PC-9 (cell line): Measurements from ENCODE around the gene ELP4. TPM values are rescaled to one million over a fixed set of nuclear protein-coding genes. Genes with fewer than 3 reads are reported as not detected.

Source experiments
- BruUV-seq: library from RNA; stranded (reverse); fragments of 400-500 nt; replicated peaks from 2 replicates; lab custom pipeline; 2021; lab: Mats Ljungman, UMichigan
- CTCF ChIA-PET: fragments of 300-600 bp; sonication (Branson Sonifier 250); formaldehyde crosslinking; loops from one replicate; lab custom pipeline; 2022; ENCODE audit warnings: antibody characterized with exemption; lab: Charles Lee
- POLR2A ChIA-PET: fragments of 300-600 bp; sonication (Branson Sonifier 250); formaldehyde crosslinking; loops from one replicate; lab custom pipeline; 2022; ENCODE audit warnings: antibody characterized with exemption; ENCODE audit not compliant: unreplicated experiment; lab: Charles Lee
- DNase-seq, 2 experiments: peaks; one replicate each; pipeline versions ENCODE4 v3.0.0 to v3.0.0-alpha.2; 2015 to 2022; ENCODE audit warnings: mixed read lengths in 1 of 2
- H2AFZ ChIP-seq: fragments of 200-600 bp; sonication (generic); 2 replicates; pipeline ENCODE4 v1.8.1; 2017; ENCODE audit warnings: antibody characterized with exemption
- H3F3A ChIP-seq: fragments of 200-600 bp; sonication (generic); 2 replicates; pipeline ENCODE4 v1.8.1; 2017; ENCODE audit warnings: antibody characterized with exemption, mild to moderate bottlenecking, low read depth; ENCODE audit not compliant: insufficient read depth
- H3K27ac ChIP-seq: fragments of 200-600 bp; sonication (generic); 2 replicates; pipeline ENCODE4 v1.6.1; 2016; ENCODE audit warnings: mixed run types
- H3K27me3 ChIP-seq: fragments of 200-600 bp; sonication (generic); 2 replicates; pipeline ENCODE4 v1.6.1; 2016; ENCODE audit warnings: low read depth, mixed run types; ENCODE audit not compliant: insufficient read depth
- H3K36me3 ChIP-seq: fragments of 200-600 bp; sonication (generic); 2 replicates; pipeline ENCODE4 v1.6.1; 2016; ENCODE audit warnings: low read depth, mixed run types
- H3K4me1 ChIP-seq: fragments of 200-600 bp; sonication (generic); replicated peaks from 2 replicates; pipeline ENCODE4 v1.6.1; 2016; ENCODE audit warnings: mixed run types; ENCODE audit not compliant: insufficient read depth
- H3K4me2 ChIP-seq: fragments of 200-600 bp; sonication (generic); 2 replicates; pipeline ENCODE4 v1.6.1; 2017; ENCODE audit warnings: mixed run types
- H3K4me3 ChIP-seq: fragments of 200-600 bp; sonication (generic); 2 replicates; pipeline ENCODE4 v1.6.1; 2016; ENCODE audit warnings: mixed run types
- H3K79me2 ChIP-seq: fragments of 200-600 bp; sonication (generic); 2 replicates; pipeline ENCODE4 v1.6.1; 2017; ENCODE audit warnings: low read depth, mixed run types
- H3K9me2 ChIP-seq: fragments of 200-600 bp; sonication (generic); 2 replicates; pipeline ENCODE4 v1.8.1; 2017; ENCODE audit warnings: mild to moderate bottlenecking; ENCODE audit not compliant: insufficient read depth
- H3K9me3 ChIP-seq: fragments of 200-600 bp; sonication (generic); 2 replicates; pipeline ENCODE4 v1.8.1; 2016; ENCODE audit warnings: low read depth; ENCODE audit not compliant: insufficient read depth
- H4K20me1 ChIP-seq: fragments of 200-600 bp; sonication (generic); 2 replicates; pipeline ENCODE4 v1.8.1; 2017; ENCODE audit not compliant: insufficient read depth
- EZH2 ChIP-seq: fragments of 200-600 bp; sonication (generic); IDR thresholded peaks from 2 replicates; pipeline ENCODE4 v1.8.0; 2017; ENCODE audit warnings: antibody characterized with exemption, low read depth
- intact Hi-C: fragments of 100-400 bp; cut with micrococcal nuclease; formaldehyde crosslinking; loops from one replicate; pipeline ENCODE4 v1.10.0; 2022; ENCODE audit not compliant: unreplicated experiment
- total RNA-seq: library from RNA; stranded (reverse); gene quantifications from 2 replicates; pipeline ENCODE4 v1.2.3, GENCODE V29; 2021
- TF ChIP-seq, protein P1 (sequence below): fragments of 200-600 bp; sonication (generic); conservative IDR thresholded peaks from 2 replicates; pipeline ENCODE4 v1.6.1; 2017; ENCODE audit warnings: mixed run types, antibody characterized with exemption, mild to moderate bottlenecking, moderate library complexity

Gene ELP4
- total RNA-seq, 1 experiment from 2014 or later, result 20.5 TPM

GRCh38 chr11:31796499-31797189 lies 287.1 kb downstream of the ELP4 start:
- no peaks in the 10 kb centered on the region for H3K79me2 ChIP-seq
- H3K27ac ChIP-seq, result no peak overlapping the region
- intact Hi-C loops, result no loop called here
- H3K36me3 ChIP-seq, result peaks cover 38% of the 10 kb centered on the region
- no peaks in the 10 kb centered on the region for H3K9me2 ChIP-seq
- H2AFZ ChIP-seq, result no peak overlapping the region
- H3F3A ChIP-seq, result no peaks in the 10 kb centered on the region
- no TSS peak for BruUV-seq
- no peak overlapping the region for H3K4me2 ChIP-seq
- TF ChIP-seq, protein P1, sequence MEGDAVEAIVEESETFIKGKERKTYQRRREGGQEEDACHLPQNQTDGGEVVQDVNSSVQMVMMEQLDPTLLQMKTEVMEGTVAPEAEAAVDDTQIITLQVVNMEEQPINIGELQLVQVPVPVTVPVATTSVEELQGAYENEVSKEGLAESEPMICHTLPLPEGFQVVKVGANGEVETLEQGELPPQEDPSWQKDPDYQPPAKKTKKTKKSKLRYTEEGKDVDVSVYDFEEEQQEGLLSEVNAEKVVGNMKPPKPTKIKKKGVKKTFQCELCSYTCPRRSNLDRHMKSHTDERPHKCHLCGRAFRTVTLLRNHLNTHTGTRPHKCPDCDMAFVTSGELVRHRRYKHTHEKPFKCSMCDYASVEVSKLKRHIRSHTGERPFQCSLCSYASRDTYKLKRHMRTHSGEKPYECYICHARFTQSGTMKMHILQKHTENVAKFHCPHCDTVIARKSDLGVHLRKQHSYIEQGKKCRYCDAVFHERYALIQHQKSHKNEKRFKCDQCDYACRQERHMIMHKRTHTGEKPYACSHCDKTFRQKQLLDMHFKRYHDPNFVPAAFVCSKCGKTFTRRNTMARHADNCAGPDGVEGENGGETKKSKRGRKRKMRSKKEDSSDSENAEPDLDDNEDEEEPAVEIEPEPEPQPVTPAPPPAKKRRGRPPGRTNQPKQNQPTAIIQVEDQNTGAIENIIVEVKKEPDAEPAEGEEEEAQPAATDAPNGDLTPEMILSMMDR, result no peak
- no peak for TF ChIP-seq EZH2
- POLR2A ChIA-PET, result no interaction called here
- H3K4me1 ChIP-seq, result no peaks in the 10 kb centered on the region
- H3K4me3 ChIP-seq, result no peak overlapping the region
- no peaks in the 10 kb centered on the region for H4K20me1 ChIP-seq
- H3K27me3 ChIP-seq, result no peaks in the 10 kb centered on the region
- DNase-seq, result no peak
- no peaks in the 10 kb centered on the region for H3K9me3 ChIP-seq
- CTCF ChIA-PET, result interaction anchor here (0.6 kb wide), 1 partner anchor 125 kb away, joined by 7 read pairs; no protein-coding TSS in a partner anchor

DNA sequence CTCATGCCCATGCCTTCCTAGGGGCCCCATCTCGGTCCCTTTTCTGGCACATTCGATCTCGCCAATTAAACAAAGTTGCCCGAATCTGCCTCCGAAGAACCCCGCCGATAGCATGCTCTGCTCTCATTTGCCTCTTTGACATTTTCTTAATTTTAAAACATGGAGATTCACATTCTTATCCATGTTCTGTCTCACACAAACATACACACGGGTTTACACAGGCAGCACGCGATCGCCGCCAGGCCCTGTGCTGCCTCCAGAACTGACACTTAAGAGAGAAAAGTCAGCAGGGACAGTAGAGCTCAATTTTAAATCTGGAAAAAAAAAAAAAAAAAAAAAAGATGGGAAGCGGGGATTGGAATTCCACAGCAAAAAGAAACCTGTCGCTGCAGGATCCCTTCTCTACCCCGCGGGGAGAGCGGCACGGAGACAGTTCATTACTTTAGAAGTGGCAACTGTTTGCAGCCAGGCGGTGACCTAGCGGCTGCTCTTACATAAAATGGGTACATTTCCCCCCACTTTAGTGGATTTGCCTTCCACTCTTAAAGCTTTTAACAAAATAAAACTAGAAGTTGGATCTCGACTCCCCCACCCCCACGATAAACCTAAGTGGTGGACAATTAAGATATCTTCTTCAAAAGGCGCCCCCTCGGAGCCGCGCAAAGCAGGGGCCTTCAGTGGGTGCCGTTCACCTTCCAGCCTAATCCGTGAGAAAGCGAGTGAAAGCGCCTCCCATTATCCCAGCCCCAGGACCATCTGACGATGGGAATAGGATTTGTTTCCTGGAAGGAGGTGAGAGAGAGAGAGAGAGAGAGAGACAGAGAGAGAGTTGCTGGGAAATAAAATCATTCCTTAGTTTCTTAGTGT lies 287.9 kb downstream of the ELP4 start:
- POLR2A ChIA-PET, result no interaction called here
- intact Hi-C loops, result no loop called here

GRCh38 chr11:31798057-31798553 lies 288.5 kb downstream of the ELP4 start:
- Histone ChIP-seq H3K27ac (no peak overlapping the region), H3K4me1 (no peaks in the 10 kb centered on the region), H4K20me1 (no peaks in the 10 kb centered on the region), H3K36me3 (peaks cover 29% of the 10 kb centered on the region), H3F3A (no peaks in the 10 kb centered on the region), H3K4me3 (no peak overlapping the region), H3K27me3 (no peaks in the 10 kb centered on the region), H3K9me2 (no peaks in the 10 kb centered on the region), H3K79me2 (no peaks in the 10 kb centered on the region), H2AFZ (no peak overlapping the region), H3K4me2 (no peak overlapping the region), H3K9me3 (no peaks in the 10 kb centered on the region)
- intact Hi-C loops, result no loop called here
- no TSS peak for BruUV-seq
- CTCF ChIA-PET, result no interaction called here
- POLR2A ChIA-PET, result no interaction called here
- no peak for TF ChIP-seq EZH2
- TF ChIP-seq, protein P1, result no peak
- no peak for DNase-seq

More for the DNA sequence above, 287.9 kb downstream of the ELP4 start:
- peaks cover 34% of the 10 kb centered on the region for H3K36me3 ChIP-seq
- no TSS peak for BruUV-seq
- H2AFZ ChIP-seq, result no peak overlapping the region
- no peaks in the 10 kb centered on the region for H3F3A ChIP-seq
- no peaks in the 10 kb centered on the region for H3K27me3 ChIP-seq
- no peak overlapping the region for H3K4me3 ChIP-seq
- no peak overlapping the region for H3K4me2 ChIP-seq
- no peak for DNase-seq
- H3K4me1 ChIP-seq, result no peaks in the 10 kb centered on the region
- no peaks in the 10 kb centered on the region for H3K9me3 ChIP-seq
- no peaks in the 10 kb centered on the region for H3K9me2 ChIP-seq
- no peaks in the 10 kb centered on the region for H4K20me1 ChIP-seq
- TF ChIP-seq EZH2, result no peak
- TF ChIP-seq, protein P1, result no peak
- CTCF ChIA-PET, result interaction anchor here (0.6 kb wide), 1 partner anchor 124 kb away, joined by 7 read pairs; no protein-coding TSS in a partner anchor
- no peaks in the 10 kb centered on the region for H3K79me2 ChIP-seq
- H3K27ac ChIP-seq, result no peak overlapping the region
